GM18517 (cell line): ENCODE results near the gene YEATS2.
A peak's percentile ranks its signal among the peaks of the same experiment; 100 is the strongest.
"Not testable (repeated sequence)": the region's sequence is repeated elsewhere in the genome, so short reads cannot be mapped to it uniquely, and the experiment has no call there.

Experiments used
- ATAC-seq: cut with Tn5 transposase; IDR thresholded peaks from one replicate; pipeline ENCODE4 v1.9.1; 2021; ENCODE audit warnings: mild to moderate bottlenecking, moderate library complexity; ENCODE audit not compliant: unreplicated experiment

The YEATS2 gene

DNA sequence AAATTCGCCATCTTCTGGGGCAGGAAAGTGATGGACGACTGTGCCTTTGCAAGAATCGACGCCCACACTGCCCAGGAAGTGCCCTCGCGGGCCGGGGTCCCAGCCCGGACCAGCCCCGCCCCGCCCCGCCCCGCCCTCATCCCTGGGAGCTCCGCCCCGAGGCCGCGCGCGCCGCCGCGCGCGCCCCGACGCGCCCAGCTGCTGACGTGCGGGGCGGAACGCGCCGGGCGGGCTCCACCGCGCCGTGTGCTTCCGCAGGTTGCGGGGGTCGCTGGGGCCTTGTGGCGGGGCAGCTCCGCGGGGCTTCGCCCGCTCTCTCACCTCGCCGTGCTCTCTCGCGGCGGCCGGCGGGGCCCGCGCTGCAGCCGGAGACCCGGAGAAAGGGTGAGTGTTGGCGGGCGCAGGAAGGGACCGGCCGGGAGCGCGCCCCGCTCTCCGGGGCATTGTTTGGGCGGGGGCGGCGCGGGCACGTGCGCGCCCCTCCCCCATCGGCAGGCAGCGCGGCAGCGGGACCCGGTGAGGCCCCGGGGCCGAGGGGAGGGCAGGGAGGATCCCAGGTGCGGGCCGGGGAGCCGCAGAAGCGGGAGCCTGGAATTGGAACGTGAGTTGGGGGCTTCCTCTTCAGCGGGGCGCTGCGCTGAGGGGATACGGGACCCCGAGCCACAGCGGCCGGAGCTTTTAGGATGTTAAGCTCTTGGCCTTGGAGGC lies at the start of gene YEATS2:
TSS of gene YEATS2 (plus strand) at position 188 of the 708 bp plus-strand sequence. CDS start 17,366 bp downstream, outside the sequence.
- ATAC-seq = peak; percentile 71

DNA sequence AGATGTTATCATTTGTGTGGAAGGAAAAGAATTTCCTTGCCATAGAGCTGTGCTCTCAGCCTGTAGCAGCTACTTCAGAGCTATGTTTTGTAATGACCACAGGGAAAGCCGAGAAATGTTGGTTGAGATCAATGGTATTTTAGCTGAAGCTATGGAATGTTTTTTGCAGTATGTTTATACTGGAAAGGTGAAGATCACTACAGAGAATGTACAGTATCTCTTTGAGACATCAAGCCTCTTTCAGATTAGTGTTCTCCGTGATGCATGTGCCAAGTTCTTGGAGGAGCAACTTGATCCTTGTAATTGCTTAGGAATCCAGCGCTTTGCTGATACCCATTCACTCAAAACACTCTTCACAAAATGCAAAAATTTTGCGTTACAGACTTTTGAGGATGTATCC lies 47.0 kb upstream of the YEATS2 start:
- ATAC-seq = no peak

DNA sequence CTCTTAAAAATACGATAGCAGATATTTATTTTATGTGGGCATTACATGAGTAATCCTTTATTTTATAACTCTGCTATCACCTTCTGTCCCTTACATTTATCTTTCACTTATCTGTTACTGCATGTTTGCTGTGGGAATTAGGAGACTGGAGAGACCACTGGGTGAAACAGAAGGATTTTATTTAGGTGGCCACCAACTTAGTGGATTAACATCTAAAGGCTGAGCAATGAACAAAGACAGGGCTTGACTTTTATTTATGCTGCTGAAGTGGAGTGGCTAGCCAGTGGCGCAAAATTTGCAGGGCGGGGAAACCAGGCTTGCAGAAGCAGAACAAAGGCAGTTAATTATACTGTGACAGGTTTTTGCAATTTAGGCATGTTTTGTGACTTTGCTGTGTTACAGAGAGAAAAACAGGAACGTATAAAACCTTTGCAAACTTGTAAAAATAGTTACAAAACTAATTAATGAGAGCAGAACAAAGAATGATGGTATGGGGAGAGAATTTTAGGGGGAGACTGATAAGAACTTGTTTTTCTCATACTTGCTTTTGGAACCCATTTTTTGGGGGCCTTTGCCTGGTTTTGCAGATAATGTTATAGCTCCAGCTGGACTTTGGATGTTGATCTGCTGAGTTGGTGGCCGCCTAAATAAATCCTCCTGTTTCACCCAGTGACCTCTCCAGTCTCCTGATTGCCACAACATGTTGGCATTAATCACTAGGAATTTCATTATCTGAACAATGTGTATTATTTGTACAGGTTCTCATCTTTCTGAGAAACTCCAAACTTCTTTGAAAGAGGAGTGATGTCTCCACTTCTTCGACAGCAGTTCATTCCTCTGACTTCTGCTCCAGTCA lies 44.2 kb upstream of the YEATS2 start:
- no peak for ATAC-seq

DNA sequence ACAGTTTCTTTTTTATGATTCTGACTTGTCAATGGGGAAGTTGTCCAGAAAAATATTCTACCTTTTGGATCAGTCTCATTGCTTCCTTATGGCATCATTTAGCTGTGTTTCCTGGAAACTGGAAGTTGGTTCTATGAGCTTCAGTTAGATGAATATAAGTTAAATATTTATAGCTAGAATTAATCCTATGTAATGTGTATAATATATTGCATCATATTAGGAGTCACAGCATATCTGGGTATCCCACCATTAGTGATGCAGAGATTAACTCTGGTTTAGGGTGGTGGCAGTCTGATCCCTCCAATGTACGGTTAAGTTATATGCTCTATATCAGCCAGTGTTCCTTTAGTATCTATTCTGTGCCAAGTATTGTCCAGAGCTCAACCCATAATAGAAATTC lies 42.9 kb upstream of the YEATS2 start:
- no peak for ATAC-seq

DNA sequence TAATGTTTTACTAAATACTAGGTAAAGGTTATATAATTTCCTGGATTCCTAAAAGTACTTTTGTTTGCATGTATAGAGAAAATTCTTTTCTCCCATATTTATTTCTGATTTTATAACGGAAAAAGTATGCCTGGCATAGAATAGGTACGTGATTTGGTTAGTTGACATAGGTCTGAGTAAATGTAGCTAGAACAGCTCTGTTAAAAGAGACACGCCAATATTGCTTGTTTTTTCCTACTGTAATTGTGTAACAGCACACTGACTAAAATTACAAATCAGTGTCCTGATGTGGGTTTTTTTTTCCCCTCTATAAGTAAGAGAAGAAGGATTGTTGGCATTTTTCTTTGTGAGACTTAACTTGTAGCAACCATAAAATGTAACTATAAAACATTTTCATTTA lies 35.5 kb upstream of the YEATS2 start:
- ATAC-seq = no peak

DNA sequence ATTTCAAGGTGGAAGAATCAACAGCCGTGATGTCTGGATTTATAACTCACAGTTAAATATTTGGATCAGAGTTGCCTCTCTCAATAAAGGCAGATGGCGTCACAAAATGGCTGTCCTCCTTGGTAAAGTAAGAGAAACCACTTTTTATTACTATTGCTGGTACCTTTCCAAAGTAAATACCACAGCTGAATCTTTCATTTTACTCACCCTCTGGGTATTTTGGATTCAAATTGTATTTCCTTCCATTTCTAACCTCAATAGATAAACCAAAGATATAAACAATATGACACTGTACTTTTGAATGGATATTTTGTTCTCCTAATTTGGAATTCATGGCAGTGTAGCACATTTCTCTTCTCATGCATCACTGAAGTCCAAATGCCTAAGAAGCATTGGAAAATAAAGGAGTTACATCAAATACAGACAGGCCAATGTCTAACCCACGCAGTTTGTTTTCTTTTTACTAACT lies 32.6 kb upstream of the YEATS2 start:
- ATAC-seq = no peak

DNA sequence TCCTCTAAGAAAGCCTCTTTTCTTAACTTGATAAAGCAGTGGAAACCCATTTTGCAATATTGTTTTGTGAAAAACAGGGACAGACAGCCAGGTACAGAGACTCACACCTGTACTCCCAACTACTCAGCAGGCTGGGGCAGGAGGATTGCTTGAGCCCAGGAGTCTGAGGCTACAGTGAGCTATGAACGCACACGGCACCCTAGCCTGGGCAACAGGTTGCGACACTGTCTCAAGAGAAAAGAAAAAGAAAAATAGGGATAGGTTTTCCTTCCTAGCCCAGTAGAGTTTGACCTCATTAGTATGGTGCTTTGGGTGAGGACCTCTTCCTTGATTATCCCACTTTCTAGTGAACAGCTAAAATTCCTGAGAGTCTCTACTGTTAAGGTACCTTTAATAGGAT lies 17.5 kb upstream of the YEATS2 start:
- ATAC-seq = no peak

DNA sequence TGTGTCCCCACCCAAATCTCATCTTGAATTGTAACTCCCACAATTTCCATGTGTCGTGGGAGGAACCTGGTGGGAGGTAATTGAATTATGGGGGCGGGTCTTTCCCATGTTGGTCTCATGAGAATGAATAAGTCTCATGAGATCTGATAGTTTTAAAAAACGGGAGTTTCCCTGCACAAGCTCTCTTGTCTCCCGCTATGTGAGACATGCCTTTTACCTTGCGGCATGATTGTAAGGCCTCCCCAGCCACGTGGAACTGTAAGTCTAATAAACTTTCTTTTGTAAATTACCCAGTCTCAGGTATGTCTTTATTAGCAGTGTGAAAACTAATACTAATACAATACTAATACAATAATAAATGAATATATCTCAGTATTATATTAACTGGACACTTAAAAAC lies 9.9 kb upstream of the YEATS2 start:
- no peak for ATAC-seq

DNA sequence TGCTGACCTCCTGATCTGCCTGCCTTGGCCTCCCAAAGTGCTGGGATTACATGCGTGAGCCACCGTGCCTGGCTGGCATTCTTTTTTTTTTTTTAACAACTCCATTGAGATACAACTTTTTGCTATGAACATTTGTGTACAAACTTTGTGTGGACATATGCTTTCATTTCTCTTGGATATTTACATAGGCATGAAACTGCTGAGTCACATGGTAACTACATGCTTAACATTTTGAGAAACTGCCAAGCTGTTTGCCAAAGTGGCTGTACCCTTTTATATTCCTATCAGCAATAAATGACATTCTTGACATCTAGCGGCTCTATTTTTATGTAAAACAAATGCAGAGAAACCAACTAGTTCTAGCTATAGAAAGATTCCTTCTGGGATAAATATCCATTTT lies 8.7 kb upstream of the YEATS2 start:
- ATAC-seq = no peak

DNA sequence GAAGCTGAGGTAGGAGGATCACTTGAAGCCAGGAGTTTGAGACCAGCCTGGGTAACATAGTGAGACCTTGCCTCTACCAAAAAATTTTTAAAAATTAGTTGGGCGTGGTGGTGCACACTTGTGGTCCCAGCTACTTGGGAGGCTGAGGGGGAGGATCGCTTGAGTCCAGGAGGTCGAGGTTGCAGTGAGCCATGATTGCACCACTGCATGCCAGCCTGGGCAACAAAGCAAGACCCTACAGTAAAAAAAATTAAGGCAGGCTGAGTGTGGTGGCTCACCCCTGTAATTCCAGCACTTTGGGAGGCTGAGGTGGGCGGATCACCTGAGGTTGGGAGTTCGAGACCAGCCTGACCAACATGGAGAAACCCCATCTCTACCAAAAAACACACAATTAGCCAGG lies 8.0 kb upstream of the YEATS2 start:
- not testable (repeated sequence) for ATAC-seq

DNA sequence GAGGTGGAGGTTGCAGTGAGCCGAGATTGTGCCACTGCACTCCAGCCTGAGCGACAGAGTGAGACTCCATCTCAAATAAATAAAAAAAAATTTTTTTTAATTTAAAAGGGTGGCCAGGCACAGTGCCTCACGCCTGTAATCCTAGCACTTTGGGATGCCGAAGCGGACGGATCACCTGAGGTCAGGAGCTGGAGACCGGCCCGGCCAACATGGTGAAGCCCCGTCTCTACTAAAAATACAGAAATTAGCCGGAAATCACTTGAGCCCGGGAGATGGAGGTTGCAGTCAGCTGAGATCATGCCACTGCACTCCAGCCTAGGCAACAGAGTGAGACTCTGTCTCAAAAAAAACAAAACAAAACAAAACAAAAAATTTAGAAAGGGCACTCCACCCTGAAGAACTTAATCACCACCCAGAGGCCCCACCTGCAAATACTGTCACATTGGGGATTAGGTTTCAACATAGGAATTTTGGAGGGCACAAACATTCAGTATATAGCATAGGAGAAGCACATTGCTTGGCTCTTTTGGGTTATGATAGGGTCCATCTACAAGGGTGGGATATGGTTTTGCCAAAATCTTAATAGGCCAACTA lies 7.1 kb upstream of the YEATS2 start:
- ATAC-seq = no peak

DNA sequence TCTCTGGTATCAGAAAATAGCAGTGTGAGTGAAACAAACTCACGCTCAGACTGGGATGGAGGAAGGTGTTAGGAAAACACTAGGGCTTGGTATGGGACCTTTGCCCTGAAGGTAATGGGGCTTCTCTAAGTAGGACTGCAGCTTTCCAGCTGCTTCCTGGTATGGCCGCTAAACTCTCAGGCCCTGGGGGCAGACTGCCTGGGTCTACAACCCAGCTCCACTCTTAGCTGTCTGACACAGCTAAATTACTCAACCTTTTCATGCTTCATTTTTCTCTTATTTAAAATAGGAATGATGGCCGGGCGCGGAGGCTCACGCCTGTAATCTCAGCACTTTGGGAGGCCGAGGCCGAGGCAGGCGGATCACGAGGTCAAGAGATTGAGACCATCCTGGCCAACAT lies 5.2 kb upstream of the YEATS2 start:
- ATAC-seq = no peak

DNA sequence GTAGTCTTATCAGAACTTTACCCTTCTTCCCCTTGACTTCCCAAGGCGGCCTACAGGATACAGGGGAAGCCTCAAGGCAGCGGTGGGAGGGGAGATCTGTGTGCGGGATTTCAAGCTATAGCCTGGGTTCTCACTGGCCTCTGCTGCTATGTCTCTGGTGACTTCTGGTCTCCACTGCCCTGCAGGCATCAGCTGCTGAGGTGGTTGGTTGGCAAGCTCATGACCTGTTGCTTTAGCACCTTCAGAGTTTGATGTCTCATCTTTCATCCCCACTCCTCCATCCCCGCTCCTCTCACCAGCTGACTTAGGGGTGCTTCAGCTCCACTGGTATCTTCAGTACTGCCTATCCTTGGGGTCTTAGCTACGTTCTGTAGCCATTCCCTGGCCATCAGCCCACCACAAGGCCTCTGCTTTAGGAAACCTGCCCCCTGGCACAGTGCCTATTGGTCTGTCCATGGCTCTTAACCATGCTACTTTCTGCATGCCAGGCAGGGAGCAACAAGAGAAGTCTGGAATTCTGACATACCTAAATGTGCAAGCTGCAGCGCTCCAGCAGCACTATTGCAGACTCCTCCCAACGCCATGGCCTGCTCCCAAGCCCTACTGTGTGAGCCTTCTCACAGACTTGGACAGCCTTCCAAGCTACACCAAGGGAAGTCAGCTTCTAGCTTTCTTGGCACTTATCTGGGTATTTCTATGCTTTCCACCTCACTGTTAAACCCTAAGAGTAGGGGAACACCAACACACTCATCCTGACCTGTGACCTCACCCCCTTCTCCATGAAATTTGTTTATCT lies 1.8 kb upstream of the YEATS2 start:
- no peak for ATAC-seq

DNA sequence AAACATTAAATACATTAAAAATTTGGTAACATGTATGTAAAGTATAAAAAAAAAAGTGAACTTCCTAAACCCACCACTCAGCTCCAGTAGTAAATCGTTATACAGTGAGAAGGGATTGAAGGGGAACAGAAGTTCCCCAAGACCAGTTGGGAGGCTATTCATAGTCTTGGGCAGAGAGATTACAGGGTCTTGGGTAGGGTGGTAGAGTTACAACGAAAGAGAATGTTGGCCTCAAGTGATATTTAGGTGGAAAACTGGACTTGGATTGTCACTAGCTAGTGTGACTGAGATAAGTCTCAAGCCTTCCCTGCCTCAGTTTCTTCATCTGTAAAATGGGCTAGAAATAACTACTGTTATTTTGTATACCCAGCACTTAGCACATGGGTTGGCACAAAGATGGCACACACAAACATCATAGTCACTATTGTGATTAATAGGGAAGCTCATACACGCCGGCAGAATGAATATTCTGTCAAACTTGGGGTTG lies 431 bp upstream of the YEATS2 start:
- ATAC-seq = no peak

DNA sequence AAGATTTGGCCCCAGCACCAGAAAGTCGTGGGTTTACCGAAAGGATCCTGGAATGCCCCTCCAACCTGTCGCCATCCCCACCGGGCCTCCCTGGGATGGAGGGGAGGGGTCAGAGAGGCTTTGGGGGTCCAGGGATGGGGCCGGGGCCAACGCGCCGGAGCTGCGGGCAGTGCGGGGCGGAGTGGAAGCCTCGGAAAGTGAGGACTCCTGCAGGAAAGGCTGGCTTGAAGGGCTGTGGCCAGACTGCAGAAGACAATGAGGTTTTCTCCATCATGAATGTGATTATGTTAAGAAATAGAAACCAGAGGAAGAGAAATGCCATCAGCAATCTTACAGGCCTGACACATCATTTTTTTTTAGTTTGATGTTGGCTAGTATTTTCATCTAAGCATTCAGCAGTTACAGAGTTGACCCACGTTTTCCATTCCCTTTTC lies 738 bp downstream of the YEATS2 start:
- ATAC-seq = peak; percentile 16

DNA sequence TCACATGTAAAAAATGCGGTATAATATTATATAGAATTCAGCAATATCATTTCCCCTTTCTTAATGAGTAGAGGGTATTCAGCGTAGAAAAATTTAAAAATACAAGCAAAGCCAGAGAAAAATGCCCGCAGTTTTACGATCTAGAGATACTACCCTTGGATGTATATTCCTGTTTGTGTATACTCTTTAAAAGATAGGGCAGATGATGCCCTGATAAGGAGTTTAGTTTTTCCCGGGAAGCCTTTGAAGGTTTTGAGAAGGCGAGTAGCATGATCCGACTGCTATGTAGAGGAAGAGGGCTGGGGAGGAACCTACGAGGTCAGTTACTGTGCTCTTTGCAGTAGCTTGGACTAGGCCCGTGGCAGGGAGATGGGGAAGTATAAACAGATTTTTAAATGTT lies 1.2 kb downstream of the YEATS2 start:
- no peak for ATAC-seq

DNA sequence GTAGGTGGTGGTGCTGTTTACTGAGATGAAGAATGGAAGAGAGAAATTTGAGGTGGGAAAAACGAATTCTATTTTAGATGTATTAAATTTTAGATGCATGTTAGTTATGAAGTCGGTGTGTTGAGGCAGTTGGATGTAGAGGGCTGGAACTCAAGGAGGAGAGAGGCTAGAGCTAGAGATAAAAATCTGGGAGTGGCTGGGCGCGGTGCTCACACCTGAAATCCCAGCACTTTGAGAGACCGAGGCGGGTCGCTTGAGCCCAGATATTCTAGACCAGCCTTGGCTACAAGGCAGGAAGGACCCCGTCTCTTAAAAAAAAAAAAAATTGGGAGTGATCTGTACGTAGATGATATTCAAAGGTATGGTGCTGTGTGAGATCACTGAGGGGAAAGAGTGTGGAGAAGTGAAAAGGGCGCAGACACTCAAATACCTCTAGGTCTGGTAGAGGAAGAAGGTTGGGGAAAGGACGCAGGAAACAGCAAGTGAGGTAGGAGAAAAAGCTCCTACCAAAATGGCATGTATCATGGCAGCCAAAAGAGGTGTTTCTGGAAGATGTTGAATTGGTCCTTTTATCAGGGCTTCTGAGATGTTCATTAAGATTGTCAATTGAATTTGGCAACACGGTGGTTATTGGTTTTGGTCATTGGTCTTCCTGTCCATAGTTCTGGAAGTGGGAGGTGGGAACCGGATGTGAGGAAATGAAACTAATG lies 1.8 kb downstream of the YEATS2 start:
- no peak for ATAC-seq

DNA sequence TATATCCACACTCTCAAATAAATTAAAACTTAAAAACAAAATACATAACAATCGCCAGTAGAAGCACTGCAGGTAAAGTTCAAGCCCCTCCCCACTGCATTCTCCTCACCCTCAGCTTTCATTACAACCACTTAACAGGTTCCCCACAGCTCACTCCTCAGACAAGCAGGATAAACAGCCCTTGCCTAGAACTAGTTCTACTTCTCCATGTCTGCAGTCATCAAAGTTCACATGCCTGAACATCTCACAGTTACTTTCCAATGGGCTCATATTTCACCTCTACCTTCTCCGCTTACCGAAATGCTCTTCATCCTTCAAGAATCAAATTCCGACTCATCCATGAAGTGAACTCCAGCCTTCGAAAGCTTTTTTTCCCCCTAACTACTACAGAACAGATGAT lies 4.1 kb downstream of the YEATS2 start:
- no peak for ATAC-seq

DNA sequence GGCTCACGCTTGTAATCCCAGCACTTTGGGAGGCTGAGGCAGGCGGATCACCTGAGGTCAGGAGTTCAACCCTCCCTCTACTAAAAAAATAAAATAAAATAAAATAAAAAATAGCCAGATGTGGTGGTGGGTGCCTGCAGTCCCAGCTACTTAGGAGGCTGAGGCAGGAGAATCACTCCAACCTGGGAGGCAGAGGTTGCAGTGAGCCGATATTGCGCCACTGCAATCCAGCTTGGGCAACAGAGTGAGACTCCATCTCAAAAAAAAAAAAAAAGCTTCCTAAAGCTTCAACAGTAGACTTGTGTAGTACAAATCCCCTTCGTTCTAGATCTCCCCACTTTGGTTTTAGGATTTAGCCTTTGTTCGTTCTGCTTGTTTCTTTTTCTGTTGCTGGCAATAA lies 6.3 kb downstream of the YEATS2 start:
- not testable (repeated sequence) for ATAC-seq

DNA sequence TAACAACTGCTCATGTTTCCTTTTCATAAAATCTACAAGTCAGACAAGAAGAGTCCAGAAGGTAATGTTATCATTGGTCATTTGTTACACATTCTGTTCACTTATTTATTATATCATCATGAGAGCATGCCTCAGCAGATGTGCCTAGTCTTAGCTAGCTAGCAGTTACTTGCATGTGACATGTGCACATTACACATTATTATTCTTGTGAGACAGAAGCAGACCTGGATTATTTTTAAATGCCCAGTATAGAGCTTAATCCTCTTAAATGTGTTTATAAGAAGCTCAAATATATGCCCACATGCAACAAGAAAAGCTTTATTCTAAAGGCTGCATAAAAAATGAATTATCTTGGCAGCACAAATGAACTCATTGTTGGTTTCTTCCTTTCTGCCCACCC lies 12.6 kb downstream of the YEATS2 start:
- ATAC-seq = no peak
